GM13977 (cell line): ENCODE results near the gene MRPS27.

Experiments used
- DNase-seq: peaks from one replicate; pipeline ENCODE4 v3.0.0; 2012; ENCODE audit warnings: low spot score
- in situ Hi-C: fragments of 300-500 bp; cut with MboI; formaldehyde crosslinking; loops from one replicate; pipeline ENCODE4 v1.12.0; 2022; ENCODE audit warnings: low sequenced_read_pairs, low pct_unique_long_range_greater_than_20kb, mixed read lengths, inconsistent platforms; ENCODE audit not compliant: unreplicated experiment
- TF ChIP-seq, protein P1 (sequence below): IDR thresholded peaks from 2 replicates; pipeline ENCODE4 v1.5.1; 2012; ENCODE audit warnings: mild to moderate bottlenecking, control low read depth; ENCODE audit not compliant: insufficient read depth; ENCODE audit errors: extremely low read depth, missing control alignments

Gene MRPS27

DNA sequence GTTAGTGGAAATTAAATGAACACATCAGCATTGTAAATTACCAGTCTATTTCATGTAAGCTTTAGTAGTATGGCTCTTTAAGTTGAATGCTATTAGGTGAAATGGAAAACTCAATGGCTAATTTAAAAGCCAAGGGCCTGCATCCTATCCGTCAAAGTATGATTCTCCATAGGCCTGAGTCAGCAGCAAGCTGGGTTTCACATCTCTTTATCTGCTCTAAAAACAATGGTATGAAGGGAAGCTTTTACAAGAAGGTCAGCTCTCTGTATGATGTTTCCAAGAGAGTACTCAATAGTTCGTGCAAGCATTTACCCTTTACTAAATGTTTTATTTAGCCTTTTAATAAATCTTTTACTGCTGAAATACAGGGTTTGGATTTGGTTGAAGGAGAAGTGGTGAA lies 149.9 kb downstream of the MRPS27 start:
- in situ Hi-C loops = no loop called here
- no peak for DNase-seq
- TF ChIP-seq, protein P1, sequence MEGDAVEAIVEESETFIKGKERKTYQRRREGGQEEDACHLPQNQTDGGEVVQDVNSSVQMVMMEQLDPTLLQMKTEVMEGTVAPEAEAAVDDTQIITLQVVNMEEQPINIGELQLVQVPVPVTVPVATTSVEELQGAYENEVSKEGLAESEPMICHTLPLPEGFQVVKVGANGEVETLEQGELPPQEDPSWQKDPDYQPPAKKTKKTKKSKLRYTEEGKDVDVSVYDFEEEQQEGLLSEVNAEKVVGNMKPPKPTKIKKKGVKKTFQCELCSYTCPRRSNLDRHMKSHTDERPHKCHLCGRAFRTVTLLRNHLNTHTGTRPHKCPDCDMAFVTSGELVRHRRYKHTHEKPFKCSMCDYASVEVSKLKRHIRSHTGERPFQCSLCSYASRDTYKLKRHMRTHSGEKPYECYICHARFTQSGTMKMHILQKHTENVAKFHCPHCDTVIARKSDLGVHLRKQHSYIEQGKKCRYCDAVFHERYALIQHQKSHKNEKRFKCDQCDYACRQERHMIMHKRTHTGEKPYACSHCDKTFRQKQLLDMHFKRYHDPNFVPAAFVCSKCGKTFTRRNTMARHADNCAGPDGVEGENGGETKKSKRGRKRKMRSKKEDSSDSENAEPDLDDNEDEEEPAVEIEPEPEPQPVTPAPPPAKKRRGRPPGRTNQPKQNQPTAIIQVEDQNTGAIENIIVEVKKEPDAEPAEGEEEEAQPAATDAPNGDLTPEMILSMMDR = no peak
